22Rv1 (cell line): ENCODE results near the gene TMEM179.

ENCODE experiments used
- CTCF ChIP-seq: fragments of 450-650 bp; IDR thresholded peaks from 2 replicates; pipeline ENCODE4 v1.5.1; 2017; ENCODE audit warnings: mild to moderate bottlenecking
- ZFX ChIP-seq: fragments of 450-650 bp; IDR thresholded peaks from 2 replicates; pipeline ENCODE4 v1.6.1; 2017; ENCODE audit warnings: antibody characterized with exemption, borderline replicate concordance

GRCh38 chr14:104640681-104641080 is 36.1 kb upstream of the TMEM179 start:
- TF ChIP-seq ZFX (no peak), CTCF (no peak)
